Rectal smooth muscle tissue (tissue), 1 donor: ENCODE data around the gene RNASET2.
"Not testable (repeated sequence)": the region's sequence is repeated elsewhere in the genome, so short reads cannot be mapped to it uniquely, and the experiment has no call there.

ENCODE experiments used
- H3K27ac ChIP-seq: one replicate; pipeline ENCODE4 v1.7.0; 2013; ENCODE audit warnings: low read depth, low read length, inconsistent platforms
- H3K27me3 ChIP-seq: one replicate; pipeline ENCODE4 v1.7.0; 2013; ENCODE audit warnings: low read length; ENCODE audit not compliant: control insufficient read depth, insufficient read depth
- H3K36me3 ChIP-seq: one replicate; pipeline ENCODE4 v1.7.0; 2013; ENCODE audit warnings: low read length; ENCODE audit not compliant: control insufficient read depth, insufficient read depth
- H3K4me1 ChIP-seq: one replicate; pipeline ENCODE4 v1.7.0; 2013; ENCODE audit warnings: low read length; ENCODE audit not compliant: control insufficient read depth, insufficient read depth
- H3K4me3 ChIP-seq: one replicate; pipeline ENCODE4 v1.7.0; 2013; ENCODE audit warnings: low read length
- H3K9ac ChIP-seq: one replicate; pipeline ENCODE4 v1.7.0; 2013; ENCODE audit warnings: low read length

Gene RNASET2

GRCh38 chr6:166950892-166951669 lies 5.3 kb downstream of the RNASET2 start:
- not testable (repeated sequence) for H3K27ac ChIP-seq, H3K9ac ChIP-seq, H3K36me3 ChIP-seq, H3K4me1 ChIP-seq, H3K27me3 ChIP-seq
- H3K4me3 ChIP-seq, result peak overlapping the region; percentile 33

- H3K4me3 ChIP-seq, result peak overlapping the region; percentile 33
- no peak overlapping the region for H3K27ac ChIP-seq
- H3K9ac ChIP-seq, result no peak overlapping the region
- H3K4me1 ChIP-seq, result peaks cover 2% of the 10 kb centered on the region
- no peaks in the 10 kb centered on the region for H3K27me3 ChIP-seq
- H3K36me3 ChIP-seq, result peaks cover 11% of the 10 kb centered on the region
Measured at GRCh38 chr6:166950443-166950821, 5.9 kb downstream of the RNASET2 start.

GRCh38 chr6:166949528-166950442 lies 6.6 kb downstream of the RNASET2 start:
- Histone ChIP-seq H3K27me3 (no peaks in the 10 kb centered on the region), H3K4me1 (no peaks in the 10 kb centered on the region), H3K9ac (no peak overlapping the region)

GRCh38 chr6:166948724-166949123 lies 7.6 kb downstream of the RNASET2 start:
- H3K27me3 ChIP-seq, H3K4me1 ChIP-seq, H3K9ac ChIP-seq, H3K4me3 ChIP-seq, H3K27ac ChIP-seq: not testable (repeated sequence)
- H3K36me3 ChIP-seq, result peaks cover 11% of the 10 kb centered on the region

More at GRCh38 chr6:166949528-166950442, 6.6 kb downstream of the RNASET2 start:
- Histone ChIP-seq H3K27ac (no peak overlapping the region), H3K4me3 (peak overlapping the region; percentile 8), H3K36me3 (peaks cover 11% of the 10 kb centered on the region)

- Histone ChIP-seq H3K4me1 (no peaks in the 10 kb centered on the region), H3K9ac (no peak overlapping the region), H3K27ac (no peak overlapping the region), H3K27me3 (no peaks in the 10 kb centered on the region), H3K36me3 (peaks cover 14% of the 10 kb centered on the region), H3K4me3 (no peak overlapping the region)
Measured at GRCh38 chr6:166947251-166947650, 9.1 kb downstream of the RNASET2 start.

- H3K27ac ChIP-seq, result no peak overlapping the region
- no peak overlapping the region for H3K4me3 ChIP-seq
- H3K9ac ChIP-seq, result no peak overlapping the region
- no peaks in the 10 kb centered on the region for H3K27me3 ChIP-seq
- H3K4me1 ChIP-seq, result no peaks in the 10 kb centered on the region
- H3K36me3 ChIP-seq, result peaks cover 11% of the 10 kb centered on the region
Measured at GRCh38 chr6:166946125-166946524, 10.2 kb downstream of the RNASET2 start.

GRCh38 chr6:166944666-166945256 lies 11.6 kb downstream of the RNASET2 start:
- H3K9ac ChIP-seq, result no peak overlapping the region
- no peak overlapping the region for H3K4me3 ChIP-seq
- peaks cover 13% of the 10 kb centered on the region for H3K36me3 ChIP-seq
- H3K27me3 ChIP-seq, result no peaks in the 10 kb centered on the region
- H3K27ac ChIP-seq, result no peak overlapping the region
- no peaks in the 10 kb centered on the region for H3K4me1 ChIP-seq

GRCh38 chr6:166942393-166943168 lies 13.8 kb downstream of the RNASET2 start:
- H3K4me1 ChIP-seq, result no peaks in the 10 kb centered on the region
- no peak overlapping the region for H3K4me3 ChIP-seq
- peaks cover 25% of the 10 kb centered on the region for H3K36me3 ChIP-seq
- H3K9ac ChIP-seq, result no peak overlapping the region
- no peaks in the 10 kb centered on the region for H3K27me3 ChIP-seq
- no peak overlapping the region for H3K27ac ChIP-seq

- no peak overlapping the region for H3K4me3 ChIP-seq
- no peaks in the 10 kb centered on the region for H3K4me1 ChIP-seq
- H3K27ac ChIP-seq, result no peak overlapping the region
- H3K27me3 ChIP-seq, result no peaks in the 10 kb centered on the region
- no peak overlapping the region for H3K9ac ChIP-seq
- H3K36me3 ChIP-seq, result peaks cover 17% of the 10 kb centered on the region
Measured at GRCh38 chr6:166940643-166941068, 15.7 kb downstream of the RNASET2 start.

- Histone ChIP-seq H3K9ac (no peak overlapping the region), H3K27ac (no peak overlapping the region), H3K27me3 (no peaks in the 10 kb centered on the region), H3K4me1 (no peaks in the 10 kb centered on the region), H3K4me3 (no peak overlapping the region), H3K36me3 (peaks cover 19% of the 10 kb centered on the region)
Measured at GRCh38 chr6:166939894-166940293, 16.5 kb downstream of the RNASET2 start.

GRCh38 chr6:166939345-166939744 lies 17.0 kb downstream of the RNASET2 start:
- Histone ChIP-seq H3K27ac (no peak overlapping the region), H3K4me3 (no peak overlapping the region), H3K27me3 (no peaks in the 10 kb centered on the region), H3K36me3 (peaks cover 20% of the 10 kb centered on the region), H3K4me1 (no peaks in the 10 kb centered on the region), H3K9ac (no peak overlapping the region)

- no peak overlapping the region for H3K27ac ChIP-seq
- no peak overlapping the region for H3K4me3 ChIP-seq
- no peaks in the 10 kb centered on the region for H3K4me1 ChIP-seq
- no peaks in the 10 kb centered on the region for H3K27me3 ChIP-seq
- no peak overlapping the region for H3K9ac ChIP-seq
- H3K36me3 ChIP-seq, result peaks cover 21% of the 10 kb centered on the region
Measured at GRCh38 chr6:166938704-166939103, 17.6 kb downstream of the RNASET2 start.
